H9 (cell line): Measurements from ENCODE around the gene RIMS1. TPM values are rescaled to one million over a fixed set of nuclear protein-coding genes. Genes with fewer than 3 reads are reported as not detected.

ENCODE experiments used
- DNase-seq: peaks from one replicate; pipeline ENCODE4 v3.0.0-alpha.2; 2017
- H2AFZ ChIP-seq: one replicate; pipeline ENCODE4 v1.6.1; 2013; ENCODE audit warnings: mild to moderate bottlenecking, low read length, control low read depth, moderate library complexity
- H2AK5ac ChIP-seq: 2 replicates; pipeline ENCODE4 v1.6.1; 2013; ENCODE audit warnings: low read length, control low read depth, mixed read lengths; ENCODE audit not compliant: insufficient read length
- H2BK120ac ChIP-seq: one replicate; pipeline ENCODE4 v1.6.1; 2013; ENCODE audit warnings: low read depth, mild to moderate bottlenecking, low read length, control low read depth, inconsistent platforms; ENCODE audit not compliant: poor library complexity, severe bottlenecking
- H2BK12ac ChIP-seq: 2 replicates; pipeline ENCODE4 v1.6.1; 2013; ENCODE audit warnings: low read length, control low read depth, mixed read lengths, low read depth; ENCODE audit not compliant: insufficient read length
- H2BK15ac ChIP-seq: 2 replicates; pipeline ENCODE4 v1.6.1; 2013; ENCODE audit warnings: low read depth, low read length, control low read depth
- H2BK20ac ChIP-seq: one replicate; pipeline ENCODE4 v1.6.1; 2013; ENCODE audit warnings: low read depth, mild to moderate bottlenecking, low read length, control low read depth, inconsistent platforms; ENCODE audit not compliant: poor library complexity, severe bottlenecking
- H2BK5ac ChIP-seq: 2 replicates; pipeline ENCODE4 v1.6.1; 2013; ENCODE audit warnings: low read length, control low read depth, mixed read lengths; ENCODE audit not compliant: insufficient read length
- H3K14ac ChIP-seq: 2 replicates; pipeline ENCODE4 v1.6.1; 2013; ENCODE audit warnings: low read length, control low read depth; ENCODE audit not compliant: insufficient read depth
- H3K18ac ChIP-seq: 2 replicates; pipeline ENCODE4 v1.6.1; 2013; ENCODE audit warnings: low read depth, mild to moderate bottlenecking, mixed read lengths, low read length, control low read depth; ENCODE audit not compliant: insufficient read length
- H3K23ac ChIP-seq: 2 replicates; pipeline ENCODE4 v1.6.1; 2013; ENCODE audit warnings: low read length, control low read depth, mixed read lengths, low read depth; ENCODE audit not compliant: insufficient read length
- H3K23me2 ChIP-seq: 2 replicates; pipeline ENCODE4 v1.6.1; 2013; ENCODE audit warnings: low read depth, mild to moderate bottlenecking, mixed read lengths, low read length, control low read depth; ENCODE audit not compliant: insufficient read length, poor library complexity, severe bottlenecking
- H3K27ac ChIP-seq: 2 replicates; pipeline ENCODE4 v1.5.1; 2013; ENCODE audit warnings: low read length, control low read depth, mixed read lengths, low read depth; ENCODE audit not compliant: insufficient read length
- H3K27me3 ChIP-seq: 2 replicates; pipeline ENCODE4 v1.6.1; 2013; ENCODE audit warnings: low read length, control low read depth, inconsistent platforms; ENCODE audit not compliant: insufficient read depth
- H3K4ac ChIP-seq: 2 replicates; pipeline ENCODE4 v1.6.1; 2013; ENCODE audit warnings: low read depth, mild to moderate bottlenecking, control low read depth, inconsistent platforms, low read length, moderate library complexity
- H3K4me1 ChIP-seq: 2 replicates; pipeline ENCODE4 v1.6.1; 2013; ENCODE audit warnings: low read length, control low read depth, inconsistent platforms; ENCODE audit not compliant: insufficient read depth
- H3K4me2 ChIP-seq: 2 replicates; pipeline ENCODE4 v1.6.1; 2013; ENCODE audit warnings: low read length, control low read depth, mixed read lengths; ENCODE audit not compliant: insufficient read length, insufficient read depth
- H3K56ac ChIP-seq: 2 replicates; pipeline ENCODE4 v1.6.1; 2013; ENCODE audit warnings: low read depth, mild to moderate bottlenecking, mixed read lengths, low read length, control low read depth; ENCODE audit not compliant: insufficient read length
- H3K79me1 ChIP-seq: 2 replicates; pipeline ENCODE4 v1.6.1; 2013; ENCODE audit warnings: low read depth, mild to moderate bottlenecking, moderate library complexity, low read length, control low read depth, inconsistent platforms; ENCODE audit not compliant: insufficient read depth, poor library complexity, severe bottlenecking
- H3K79me2 ChIP-seq: 2 replicates; pipeline ENCODE4 v1.6.1; 2013; ENCODE audit warnings: low read length, control low read depth, inconsistent platforms; ENCODE audit not compliant: insufficient read depth
- H3K9ac ChIP-seq: 2 replicates; pipeline ENCODE4 v1.6.1; 2013; ENCODE audit warnings: low read length, control low read depth, mixed read lengths; ENCODE audit not compliant: insufficient read length; ENCODE audit errors: extremely low read depth
- H3K9me3 ChIP-seq: one replicate; pipeline ENCODE4 v1.6.1; 2013; ENCODE audit warnings: low read depth, low read length, inconsistent platforms; ENCODE audit not compliant: control insufficient read depth
- H3T11ph ChIP-seq: one replicate; pipeline ENCODE4 v1.6.1; 2013; ENCODE audit warnings: mild to moderate bottlenecking, low read length, control low read depth, inconsistent platforms
- H4K20me1 ChIP-seq: one replicate; pipeline ENCODE4 v1.6.1; 2013; ENCODE audit not compliant: control insufficient read depth, insufficient read length, insufficient read depth
- H4K5ac ChIP-seq: 2 replicates; pipeline ENCODE4 v1.6.1; 2013; ENCODE audit warnings: low read depth, mild to moderate bottlenecking, mixed read lengths, low read length, control low read depth; ENCODE audit not compliant: insufficient read length
- H4K8ac ChIP-seq: replicated peaks from 2 replicates; pipeline ENCODE4 v1.6.1; 2013; ENCODE audit warnings: low read length, control low read depth, mixed read lengths, low read depth; ENCODE audit not compliant: insufficient read length
- H4K91ac ChIP-seq: 2 replicates; pipeline ENCODE4 v1.6.1; 2013; ENCODE audit warnings: low read depth, mild to moderate bottlenecking, moderate library complexity, mixed read lengths, low read length, control low read depth; ENCODE audit not compliant: insufficient read length
- H3K27ac Mint-ChIP-seq, 3 experiments: 2 replicates in 2 of 3; 3 replicates in 1 of 3; pipeline ENCODE4 v1.8.0; 2020 to 2021; ENCODE audit warnings: mixed read lengths in 3 of 3, mild to moderate bottlenecking in 1 of 3, moderate library complexity in 1 of 3
- H3K27me3 Mint-ChIP-seq: 2 replicates; pipeline ENCODE4 v1.8.0; 2021; ENCODE audit warnings: low read depth, mild to moderate bottlenecking, moderate library complexity, mixed read lengths
- H3K36me3 Mint-ChIP-seq, 3 experiments: 2 replicates in 2 of 3; 3 replicates in 1 of 3; pipeline ENCODE4 v1.8.0; 2020 to 2021; ENCODE audit warnings: low read depth in 3 of 3, mixed read lengths in 3 of 3; ENCODE audit not compliant: insufficient read depth in 1 of 3
- H3K4me1 Mint-ChIP-seq, 2 experiments: 2 replicates each; pipeline ENCODE4 v1.8.0; 2020; ENCODE audit warnings: mixed read lengths in 2 of 2
- H3K4me3 Mint-ChIP-seq, 2 experiments: 2 replicates in 1 of 2; 3 replicates in 1 of 2; pipeline ENCODE4 v1.8.0; 2020 to 2021; ENCODE audit warnings: mild to moderate bottlenecking in 2 of 2, mixed read lengths in 2 of 2, moderate library complexity in 1 of 2
- H3K9me3 Mint-ChIP-seq, 2 experiments: 2 replicates in 1 of 2; 3 replicates in 1 of 2; pipeline ENCODE4 v1.8.0; 2020; ENCODE audit warnings: mild to moderate bottlenecking in 2 of 2, mixed read lengths in 2 of 2, moderate library complexity in 1 of 2
- WGBS: extraction: QIAGEN DNeasy Blood & Tissue Kit; methylation state at CpG from one replicate; pipeline ENCODE4 v1.1.7; 2013; ENCODE audit warnings: missing lambda C conversion rate, low lambda C conversion rate, mixed read lengths; ENCODE audit not compliant: insufficient read length; ENCODE audit errors: extremely low coverage; 5-methylcytosine and 5-hydroxymethylcytosine counted together
- total RNA-seq: library from RNA; stranded (reverse); gene quantifications from 2 replicates; pipeline ENCODE4 v1.2.1, GENCODE V29; 2021
- TF ChIP-seq, protein P1 (sequence below): fragments of 200-600 bp; sonication (generic); conservative IDR thresholded peaks from 3 replicates; pipeline ENCODE4 v1.8.0; 2021; ENCODE audit warnings: antibody characterized with exemption, mild to moderate bottlenecking

The RIMS1 gene
- total RNA-seq, 1 experiment from 2014 or later: 0.83 TPM

DNA sequence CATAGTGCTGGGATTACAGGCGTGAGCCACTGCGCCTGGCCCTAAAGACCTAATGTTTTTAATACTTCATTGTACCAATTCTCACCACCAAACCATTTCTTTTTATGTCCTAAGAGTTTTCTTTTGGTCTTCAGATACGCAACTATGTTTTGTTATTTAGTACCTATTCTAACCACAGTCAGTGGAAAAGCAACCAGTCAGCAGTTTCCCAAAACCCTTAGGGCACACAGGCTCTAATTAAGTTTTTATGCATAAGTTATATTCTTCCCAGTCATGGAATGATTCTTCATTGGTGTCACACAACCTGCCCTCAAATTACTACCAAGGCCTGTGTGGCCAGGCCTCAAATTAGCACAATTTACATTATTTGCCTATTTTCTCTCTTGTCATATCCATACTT, 487.8 kb downstream of the RIMS1 start:
- Mint-ChIP-seq H3K4me1 (peaks cover 6 to 13% of the 10 kb centered on the region in 2 experiments), H3K9me3 (no peaks in the 10 kb centered on the region), H3K4me3 (no peak overlapping the region), H3K36me3 (no peaks in the 10 kb centered on the region), H3K27me3 (no peaks in the 10 kb centered on the region), H3K27ac (no peak overlapping the region)
- TF ChIP-seq, protein P1, sequence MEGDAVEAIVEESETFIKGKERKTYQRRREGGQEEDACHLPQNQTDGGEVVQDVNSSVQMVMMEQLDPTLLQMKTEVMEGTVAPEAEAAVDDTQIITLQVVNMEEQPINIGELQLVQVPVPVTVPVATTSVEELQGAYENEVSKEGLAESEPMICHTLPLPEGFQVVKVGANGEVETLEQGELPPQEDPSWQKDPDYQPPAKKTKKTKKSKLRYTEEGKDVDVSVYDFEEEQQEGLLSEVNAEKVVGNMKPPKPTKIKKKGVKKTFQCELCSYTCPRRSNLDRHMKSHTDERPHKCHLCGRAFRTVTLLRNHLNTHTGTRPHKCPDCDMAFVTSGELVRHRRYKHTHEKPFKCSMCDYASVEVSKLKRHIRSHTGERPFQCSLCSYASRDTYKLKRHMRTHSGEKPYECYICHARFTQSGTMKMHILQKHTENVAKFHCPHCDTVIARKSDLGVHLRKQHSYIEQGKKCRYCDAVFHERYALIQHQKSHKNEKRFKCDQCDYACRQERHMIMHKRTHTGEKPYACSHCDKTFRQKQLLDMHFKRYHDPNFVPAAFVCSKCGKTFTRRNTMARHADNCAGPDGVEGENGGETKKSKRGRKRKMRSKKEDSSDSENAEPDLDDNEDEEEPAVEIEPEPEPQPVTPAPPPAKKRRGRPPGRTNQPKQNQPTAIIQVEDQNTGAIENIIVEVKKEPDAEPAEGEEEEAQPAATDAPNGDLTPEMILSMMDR: no peak
- H4K91ac ChIP-seq: no peak overlapping the region
- H3K79me2 ChIP-seq: no peaks in the 10 kb centered on the region
- no peaks in the 10 kb centered on the region for H3K79me1 ChIP-seq
- H2BK5ac ChIP-seq: no peak overlapping the region
- no peak overlapping the region for H4K8ac ChIP-seq
- H4K5ac ChIP-seq: no peak overlapping the region
- no peaks in the 10 kb centered on the region for H3K4me1 ChIP-seq
- H2BK12ac ChIP-seq: no peak overlapping the region
- H2BK15ac ChIP-seq: no peak overlapping the region
- H2BK20ac ChIP-seq: no peak overlapping the region
- no peak overlapping the region for H3K23ac ChIP-seq
- DNase-seq: no peak
- no peak overlapping the region for H3K56ac ChIP-seq
- no peak overlapping the region for H3K18ac ChIP-seq
- no peak overlapping the region for H3K9ac ChIP-seq
- H3T11ph ChIP-seq: no peak overlapping the region
- no peaks in the 10 kb centered on the region for H3K27me3 ChIP-seq
- no peak overlapping the region for H3K14ac ChIP-seq
- no peaks in the 10 kb centered on the region for H3K23me2 ChIP-seq
- no peak overlapping the region for H2AK5ac ChIP-seq
- H2AFZ ChIP-seq: no peak overlapping the region
- no CpG with 5 or more reads among the region's 3 CpGs for WGBS
- no peak overlapping the region for H3K4me2 ChIP-seq
- no peaks in the 10 kb centered on the region for H4K20me1 ChIP-seq
- no peak overlapping the region for H3K27ac ChIP-seq
- H3K4ac ChIP-seq: no peak overlapping the region
- no peak overlapping the region for H2BK120ac ChIP-seq
- H3K9me3 ChIP-seq: no peaks in the 10 kb centered on the region
